Liver (tissue), 9 donors: ENCODE results near the gene UBE2L3. TPM values are rescaled to one million over a fixed set of nuclear protein-coding genes. Genes with fewer than 3 reads are reported as not detected.

ENCODE experiments used
- DNase-seq: peaks from one replicate; pipeline ENCODE4 v3.0.0-alpha.2; 2017; ENCODE audit warnings: low spot score
- H3K27ac ChIP-seq, 2 donors: one replicate each; pipeline ENCODE4 v1.7.0; 2013; ENCODE audit warnings: inconsistent platforms in 2 of 2, low read length in 2 of 2, control low read depth in 1 of 2, low read depth in 1 of 2, mild to moderate bottlenecking in 1 of 2
- H3K27me3 ChIP-seq, 4 donors: one replicate each; pipeline versions ENCODE4 v1.6.1 to v1.7.0; 2013; ENCODE audit warnings: low read length in 3 of 4, inconsistent platforms in 1 of 4, mild to moderate bottlenecking in 1 of 4, moderate library complexity in 1 of 4; ENCODE audit not compliant: control insufficient read depth in 4 of 4, insufficient read depth in 4 of 4
- H3K36me3 ChIP-seq, 4 donors: one replicate each; pipeline versions ENCODE4 v1.6.1 to v1.7.0; 2013; ENCODE audit warnings: low read length in 3 of 4, mild to moderate bottlenecking in 3 of 4, low read depth in 1 of 4, moderate library complexity in 1 of 4; ENCODE audit not compliant: control insufficient read depth in 4 of 4, insufficient read depth in 3 of 4
- H3K4me1 ChIP-seq, 4 donors: one replicate each; pipeline versions ENCODE4 v1.6.1 to v1.7.0; 2013; ENCODE audit warnings: low read length in 3 of 4, mild to moderate bottlenecking in 3 of 4, moderate library complexity in 1 of 4; ENCODE audit not compliant: control insufficient read depth in 4 of 4, insufficient read depth in 4 of 4
- H3K4me3 ChIP-seq, 3 donors: one replicate each; pipeline versions ENCODE4 v1.6.1 to v1.7.0; 2013; ENCODE audit warnings: low read length in 3 of 3, control low read depth in 1 of 3, low read depth in 1 of 3, mild to moderate bottlenecking in 1 of 3
- H3K9ac ChIP-seq, 2 donors: one replicate each; pipeline ENCODE4 v1.7.0; 2013; ENCODE audit warnings: low read length in 2 of 2, mild to moderate bottlenecking in 2 of 2, moderate library complexity in 2 of 2, control low read depth in 1 of 2, low read depth in 1 of 2
- H3K9me3 ChIP-seq, 4 donors: one replicate each; pipeline versions ENCODE4 v1.6.1 to v1.7.0; 2013; ENCODE audit warnings: low read length in 3 of 4; ENCODE audit not compliant: control insufficient read depth in 4 of 4
- FOXA1 ChIP-seq: IDR thresholded peaks from 2 replicates; pipeline ENCODE4 v1.6.1; 2016; ENCODE audit warnings: antibody characterized with exemption
- FOXA2 ChIP-seq: IDR thresholded peaks from 2 replicates; pipeline ENCODE4 v1.6.1; 2016; ENCODE audit warnings: antibody characterized with exemption
- GABPA ChIP-seq, 2 donors: IDR thresholded peaks in 1 of 2; conservative IDR thresholded peaks in 1 of 2; 2 replicates each; pipeline ENCODE4 v1.6.1; 2016; ENCODE audit warnings: antibody characterized with exemption in 2 of 2, mild to moderate bottlenecking in 1 of 2, moderate library complexity in 1 of 2
- HNF4A ChIP-seq, 2 donors: conservative IDR thresholded peaks; 2 replicates each; pipeline ENCODE4 v1.6.1; 2016; ENCODE audit warnings: antibody characterized with exemption in 2 of 2, mild to moderate bottlenecking in 2 of 2
- HNF4G ChIP-seq: IDR thresholded peaks from 2 replicates; pipeline ENCODE4 v1.6.1; 2016; ENCODE audit warnings: antibody characterized with exemption
- JUND ChIP-seq, 2 donors: IDR thresholded peaks; 2 replicates each; pipeline ENCODE4 v1.6.1; 2016; ENCODE audit warnings: antibody characterized with exemption in 2 of 2
- NR2F2 ChIP-seq: IDR thresholded peaks from 2 replicates; pipeline ENCODE4 v1.6.1; 2016; ENCODE audit warnings: antibody characterized with exemption
- RAD21 ChIP-seq, 2 donors: IDR thresholded peaks; 2 replicates each; pipeline ENCODE4 v1.6.1; 2016; ENCODE audit warnings: antibody characterized with exemption in 2 of 2, mild to moderate bottlenecking in 2 of 2
- RXRA ChIP-seq, 2 donors: IDR thresholded peaks; 2 replicates each; pipeline ENCODE4 v1.6.1; 2017 to 2018; ENCODE audit warnings: antibody characterized with exemption in 2 of 2, mild to moderate bottlenecking in 1 of 2
- TAF1 ChIP-seq: conservative IDR thresholded peaks from 2 replicates; pipeline ENCODE4 v1.6.1; 2016; ENCODE audit warnings: antibody characterized with exemption, mild to moderate bottlenecking
- WGBS: extraction: QIAGEN DNeasy Blood & Tissue Kit; methylation state at CpG from one replicate; pipeline ENCODE4 v1.1.7; 2013; 5-methylcytosine and 5-hydroxymethylcytosine counted together
- polyA plus RNA-seq, 2 donors: library from polyadenylated mRNA; stranded (reverse) in 1 of 2; unstranded in 1 of 2; fragments of 200-250 nt in 1 of 2; fragments of >200 nt in 1 of 2; fragmentation: Nextera tagmentation in 1 of 2; extraction: Ambion mirVana in 1 of 2; gene quantifications; one replicate each; pipeline versions ENCODE4 v1.2.1 to v1.2.3, GENCODE V29; 2013 to 2015
- total RNA-seq, 2 donors: library from RNA; depleted of rRNA; stranded (reverse); fragments of >200 nt; gene quantifications; one replicate each; pipeline ENCODE4 v1.2.3, GENCODE V29; 2014
- TF ChIP-seq, protein P1 (sequence below): fragments of 150-350 bp; IDR thresholded peaks from 2 replicates; pipeline ENCODE4 v1.5.1; 2017; ENCODE audit warnings: improper control_type of control experiment, low read depth, low read length; ENCODE audit not compliant: missing input control
- TF ChIP-seq, protein P2 (sequence below): IDR thresholded peaks from 2 replicates; pipeline ENCODE4 v1.6.1; 2016; ENCODE audit warnings: antibody characterized with exemption
- TF ChIP-seq, protein P3 (sequence below): IDR thresholded peaks from 2 replicates; pipeline ENCODE4 v1.6.1; 2016; ENCODE audit warnings: antibody characterized with exemption
- donor health status: healthy.
- donor health status: healthy.
- donor health status: healthy.
- donor health status: healthy.
- donor health status: healthy.

Gene UBE2L3
- total and polyA plus RNA-seq, 4 donors: 14.3 to 33.4 (median 19.8) TPM

DNA sequence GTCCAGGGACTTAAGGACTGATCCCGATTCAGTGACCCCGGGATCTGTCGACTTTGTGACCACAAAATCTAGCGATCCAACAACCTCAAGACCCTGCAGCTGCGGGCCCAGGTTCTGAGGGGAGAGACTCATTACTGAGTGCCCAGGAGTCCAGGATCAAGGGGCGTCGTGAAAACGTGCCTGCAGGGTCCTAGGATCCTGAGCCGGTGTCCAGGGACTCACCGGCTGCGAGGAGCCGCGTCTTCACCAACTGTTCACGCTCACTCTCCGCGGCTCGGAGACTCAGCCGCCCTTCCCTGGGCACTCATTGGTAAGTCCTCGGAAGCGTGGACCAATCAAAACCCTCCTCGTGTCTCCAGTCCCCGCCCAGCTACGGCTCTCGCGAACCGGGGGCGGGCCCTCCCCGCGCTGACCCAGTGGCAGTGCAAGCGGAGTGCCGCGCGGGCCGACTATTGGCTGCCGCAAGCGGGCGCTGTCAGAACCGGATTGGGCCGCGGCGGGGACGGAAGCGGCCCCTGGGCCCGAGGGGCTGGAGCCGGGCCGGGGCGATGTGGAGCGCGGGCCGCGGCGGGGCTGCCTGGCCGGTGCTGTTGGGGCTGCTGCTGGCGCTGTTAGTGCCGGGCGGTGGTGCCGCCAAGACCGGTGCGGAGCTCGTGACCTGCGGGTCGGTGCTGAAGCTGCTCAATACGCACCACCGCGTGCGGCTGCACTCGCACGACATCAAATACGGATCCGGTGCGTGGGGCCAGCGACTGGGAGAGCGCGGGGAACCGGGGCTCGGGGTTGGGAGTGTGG lies 74.5 kb downstream of the UBE2L3 start, which contains the start of gene SDF2L1 (continued):
- TF ChIP-seq, protein P1, sequence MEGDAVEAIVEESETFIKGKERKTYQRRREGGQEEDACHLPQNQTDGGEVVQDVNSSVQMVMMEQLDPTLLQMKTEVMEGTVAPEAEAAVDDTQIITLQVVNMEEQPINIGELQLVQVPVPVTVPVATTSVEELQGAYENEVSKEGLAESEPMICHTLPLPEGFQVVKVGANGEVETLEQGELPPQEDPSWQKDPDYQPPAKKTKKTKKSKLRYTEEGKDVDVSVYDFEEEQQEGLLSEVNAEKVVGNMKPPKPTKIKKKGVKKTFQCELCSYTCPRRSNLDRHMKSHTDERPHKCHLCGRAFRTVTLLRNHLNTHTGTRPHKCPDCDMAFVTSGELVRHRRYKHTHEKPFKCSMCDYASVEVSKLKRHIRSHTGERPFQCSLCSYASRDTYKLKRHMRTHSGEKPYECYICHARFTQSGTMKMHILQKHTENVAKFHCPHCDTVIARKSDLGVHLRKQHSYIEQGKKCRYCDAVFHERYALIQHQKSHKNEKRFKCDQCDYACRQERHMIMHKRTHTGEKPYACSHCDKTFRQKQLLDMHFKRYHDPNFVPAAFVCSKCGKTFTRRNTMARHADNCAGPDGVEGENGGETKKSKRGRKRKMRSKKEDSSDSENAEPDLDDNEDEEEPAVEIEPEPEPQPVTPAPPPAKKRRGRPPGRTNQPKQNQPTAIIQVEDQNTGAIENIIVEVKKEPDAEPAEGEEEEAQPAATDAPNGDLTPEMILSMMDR: peak; percentile 16
- TF ChIP-seq RXRA (IDR thresholded peaks at IDR 0.05) (peak; percentile 29 to 33), TAF1 (no peak)

DNA sequence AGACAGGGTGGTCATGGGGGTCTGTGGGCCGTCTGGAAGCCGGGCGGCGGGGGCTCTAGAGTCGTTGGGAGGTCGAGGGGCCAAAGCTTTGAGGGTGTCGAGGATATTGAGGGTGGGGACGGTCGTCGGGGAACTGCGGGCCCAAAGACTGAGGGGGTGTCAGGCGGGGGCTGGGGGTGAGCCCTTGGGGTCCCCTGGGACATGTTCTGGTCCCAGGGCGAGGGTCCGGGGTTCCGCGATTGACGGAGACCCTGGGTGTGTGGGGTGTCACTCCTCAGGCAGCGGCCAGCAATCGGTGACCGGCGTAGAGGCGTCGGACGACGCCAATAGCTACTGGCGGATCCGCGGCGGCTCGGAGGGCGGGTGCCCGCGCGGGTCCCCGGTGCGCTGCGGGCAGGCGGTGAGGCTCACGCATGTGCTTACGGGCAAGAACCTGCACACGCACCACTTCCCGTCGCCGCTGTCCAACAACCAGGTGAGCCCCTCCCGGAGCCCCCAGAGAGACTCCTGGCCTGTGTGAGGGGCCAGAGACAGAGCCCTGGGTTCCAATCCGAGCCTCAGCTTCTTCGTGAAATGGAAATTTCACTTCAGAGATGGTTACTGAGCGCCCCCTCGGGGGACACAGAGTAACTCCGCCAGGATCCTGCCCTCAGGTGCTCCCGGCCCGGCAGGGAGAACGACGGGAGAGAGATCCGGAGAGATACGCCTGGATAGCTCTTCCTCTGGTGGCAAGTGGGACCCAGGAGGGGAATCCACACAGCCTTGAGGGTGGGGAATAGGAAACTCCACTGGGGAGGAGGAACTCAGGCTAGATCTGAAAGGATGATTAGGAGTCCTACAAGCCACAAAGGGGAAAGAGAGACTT lies 75.3 kb downstream of the UBE2L3 start:
- H3K9me3 ChIP-seq: no peaks in the 10 kb centered on the region
- no peak overlapping the region for H3K9ac ChIP-seq
- peaks cover 0 to 8% (median under 1%) of the 10 kb centered on the region in 4 donors for H3K36me3 ChIP-seq
- WGBS: 2% methylated on average over 56 of the region's 56 CpGs
- H3K27me3 ChIP-seq: no peaks in the 10 kb centered on the region
- peak overlapping the region; percentile 81 to 88 (median 87) for H3K4me3 ChIP-seq
- H3K27ac ChIP-seq: peak overlapping the region; percentile 30 to 55
- DNase-seq: peak; percentile 62
- TF ChIP-seq RAD21 (IDR thresholded peaks at IDR 0.05): peak; percentile 49 to 61
- TF ChIP-seq HNF4G: no peak
- TF ChIP-seq, protein P1: peak; percentile 40
- TF ChIP-seq FOXA2: no peak
- TF ChIP-seq, protein P2, sequence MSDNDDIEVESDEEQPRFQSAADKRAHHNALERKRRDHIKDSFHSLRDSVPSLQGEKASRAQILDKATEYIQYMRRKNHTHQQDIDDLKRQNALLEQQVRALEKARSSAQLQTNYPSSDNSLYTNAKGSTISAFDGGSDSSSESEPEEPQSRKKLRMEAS: no peak
- no peak for TF ChIP-seq JUND (IDR thresholded peaks at IDR 0.05)
- no peak for TF ChIP-seq NR2F2
- TF ChIP-seq GABPA (IDR thresholded peaks at IDR 0.05 in 1 of 2, conservative IDR thresholded peaks at IDR 0.05 in 1 of 2): no peak
- TF ChIP-seq FOXA1: no peak
- peak; percentile 55 to 71 for TF ChIP-seq RXRA (IDR thresholded peaks at IDR 0.05)
- no peak for TF ChIP-seq HNF4A (conservative IDR thresholded peaks at IDR 0.05)
- TF ChIP-seq, protein P3, sequence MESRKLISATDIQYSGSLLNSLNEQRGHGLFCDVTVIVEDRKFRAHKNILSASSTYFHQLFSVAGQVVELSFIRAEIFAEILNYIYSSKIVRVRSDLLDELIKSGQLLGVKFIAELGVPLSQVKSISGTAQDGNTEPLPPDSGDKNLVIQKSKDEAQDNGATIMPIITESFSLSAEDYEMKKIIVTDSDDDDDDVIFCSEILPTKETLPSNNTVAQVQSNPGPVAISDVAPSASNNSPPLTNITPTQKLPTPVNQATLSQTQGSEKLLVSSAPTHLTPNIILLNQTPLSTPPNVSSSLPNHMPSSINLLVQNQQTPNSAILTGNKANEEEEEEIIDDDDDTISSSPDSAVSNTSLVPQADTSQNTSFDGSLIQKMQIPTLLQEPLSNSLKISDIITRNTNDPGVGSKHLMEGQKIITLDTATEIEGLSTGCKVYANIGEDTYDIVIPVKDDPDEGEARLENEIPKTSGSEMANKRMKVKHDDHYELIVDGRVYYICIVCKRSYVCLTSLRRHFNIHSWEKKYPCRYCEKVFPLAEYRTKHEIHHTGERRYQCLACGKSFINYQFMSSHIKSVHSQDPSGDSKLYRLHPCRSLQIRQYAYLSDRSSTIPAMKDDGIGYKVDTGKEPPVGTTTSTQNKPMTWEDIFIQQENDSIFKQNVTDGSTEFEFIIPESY: no peak
- peaks cover 8 to 22% (median 14%) of the 10 kb centered on the region in 4 donors for H3K4me1 ChIP-seq
